ENCODE results near the gene MDFIC2.
"Not testable (repeated sequence)": the region's sequence is repeated elsewhere in the genome, so short reads cannot be mapped to it uniquely, and the experiment has no call there.

DNA sequence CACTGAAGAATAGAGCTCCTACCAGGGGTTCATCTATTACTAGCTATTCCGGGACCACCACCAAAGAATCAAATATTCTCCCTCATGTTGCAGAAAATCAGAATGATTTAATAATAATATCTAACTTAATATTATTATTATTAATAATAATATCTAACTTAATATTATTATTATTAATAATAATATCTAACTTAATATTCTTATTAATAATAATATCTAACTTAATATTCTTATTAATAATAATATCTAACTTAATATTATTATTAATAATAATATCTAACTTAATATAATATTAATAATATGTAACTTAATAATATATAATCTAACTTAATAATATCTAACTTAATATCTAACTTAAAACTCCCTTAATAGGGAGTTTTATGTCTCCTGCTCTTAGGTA lies 24.4 kb upstream of the MDFIC2 start:
- TF ChIP-seq EP300 (IDR thresholded peaks at IDR 0.05; ENCODE audit: borderline replicate concordance in 1 of 2, low read depth in 1 of 2, low read length in 1 of 2); JUND (IDR thresholded peaks at IDR 0.05): not testable (repeated sequence)

Measured in SK-N-SH (cell line).